Pons (tissue), 1 donor: ENCODE data around the gene CAMK1D.

ENCODE experiments used
- DNase-seq: peaks from one replicate; pipeline ENCODE4 v3.0.0-alpha.2; 2016; ENCODE audit warnings: low spot score

The CAMK1D gene

DNA sequence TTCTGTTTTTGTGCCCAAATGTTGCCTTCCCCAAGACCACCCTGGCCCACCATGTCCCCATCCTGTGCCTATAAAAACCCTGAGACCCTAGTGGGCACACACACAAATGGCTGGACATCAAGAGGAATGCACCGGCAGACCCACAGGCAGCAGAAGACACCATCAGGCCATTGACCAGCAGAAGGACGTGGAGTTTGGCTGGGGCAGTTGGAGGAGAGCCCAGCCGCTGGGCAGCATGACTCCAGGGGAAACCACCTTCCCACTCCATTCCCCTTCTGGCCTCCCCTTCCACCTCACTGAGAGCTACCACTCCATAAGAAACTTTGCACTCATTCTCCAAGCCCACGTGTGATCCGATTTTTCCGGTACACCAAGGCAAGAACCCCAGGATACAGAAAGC is 309.2 kb downstream of the CAMK1D start:
- no peak for DNase-seq

DNA sequence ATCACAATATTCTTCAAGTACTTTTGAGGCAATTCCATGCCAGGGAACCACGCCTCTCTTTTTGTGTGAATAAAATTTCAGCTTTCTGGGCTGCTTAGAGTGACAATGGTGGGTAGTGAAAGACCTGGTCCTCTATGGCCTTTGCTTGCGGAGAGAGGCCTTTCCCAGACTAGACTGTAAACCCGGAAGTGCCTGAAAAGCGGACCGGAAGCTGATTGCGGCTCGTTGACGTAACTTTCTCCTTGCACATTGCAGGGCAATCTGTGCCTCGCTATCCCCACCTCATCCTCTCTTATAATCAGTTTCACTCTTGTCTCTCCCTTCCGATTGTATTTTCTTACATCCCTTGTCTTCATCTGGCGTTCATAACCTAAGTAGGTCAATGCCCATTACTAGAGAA is 310.4 kb downstream of the CAMK1D start:
- DNase-seq: no peak

DNA sequence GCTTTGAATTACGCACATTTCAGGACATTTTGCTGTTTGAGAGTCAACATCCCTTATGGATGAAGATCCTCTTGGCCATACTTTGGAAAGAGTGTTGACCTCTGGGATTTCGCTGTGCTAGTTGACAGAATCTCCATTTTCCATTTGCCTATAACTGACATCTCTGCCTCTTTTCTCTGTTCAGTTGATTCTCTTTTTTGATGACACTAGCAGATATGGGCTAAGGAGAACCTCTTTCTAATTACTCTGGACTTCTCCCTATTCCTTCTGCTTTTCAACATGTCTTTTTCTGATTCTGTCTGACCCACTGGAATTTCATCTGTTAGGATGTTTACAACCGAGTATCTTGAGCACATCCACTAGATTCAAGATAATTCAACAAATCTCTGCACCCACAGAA is 311.5 kb downstream of the CAMK1D start:
- DNase-seq: no peak

DNA sequence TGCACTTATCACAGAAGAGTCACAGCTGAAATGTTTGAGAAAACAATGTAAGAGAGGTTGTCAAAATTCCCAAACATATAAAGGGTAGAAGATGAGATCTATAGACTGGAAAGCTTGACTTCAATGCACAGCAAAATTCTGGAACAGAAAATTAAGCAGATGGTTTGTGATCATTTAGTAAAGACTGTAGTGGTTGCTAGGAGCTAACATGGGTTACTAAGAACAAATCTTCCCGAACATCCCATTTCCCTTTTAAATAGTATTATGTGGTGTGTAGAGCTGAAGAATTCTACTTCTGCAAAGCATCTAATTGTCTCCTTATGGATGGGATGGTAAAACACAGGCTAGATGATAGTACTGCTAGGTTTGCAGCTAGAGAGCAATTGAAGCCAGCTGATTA is 312.3 kb downstream of the CAMK1D start:
- no peak for DNase-seq

DNA sequence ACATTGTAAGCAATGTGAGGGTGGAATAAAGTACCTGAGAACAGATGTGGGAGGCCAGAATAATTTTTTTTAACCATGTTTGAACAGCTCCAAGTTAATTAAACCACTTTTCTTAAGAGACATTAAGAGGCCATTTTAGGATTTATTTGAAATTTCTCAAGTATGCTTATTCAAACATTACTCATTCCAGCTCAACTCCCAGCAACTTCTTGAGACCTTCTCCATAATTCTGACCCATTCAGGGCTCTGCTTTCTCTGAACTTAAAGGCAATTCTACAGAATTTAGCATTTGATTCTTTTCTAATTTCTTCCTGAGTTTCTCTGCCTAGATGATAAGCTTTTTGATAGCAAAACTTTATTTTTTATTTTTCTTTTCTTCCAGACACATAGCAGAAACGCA is 314.5 kb downstream of the CAMK1D start:
- no peak for DNase-seq

DNA sequence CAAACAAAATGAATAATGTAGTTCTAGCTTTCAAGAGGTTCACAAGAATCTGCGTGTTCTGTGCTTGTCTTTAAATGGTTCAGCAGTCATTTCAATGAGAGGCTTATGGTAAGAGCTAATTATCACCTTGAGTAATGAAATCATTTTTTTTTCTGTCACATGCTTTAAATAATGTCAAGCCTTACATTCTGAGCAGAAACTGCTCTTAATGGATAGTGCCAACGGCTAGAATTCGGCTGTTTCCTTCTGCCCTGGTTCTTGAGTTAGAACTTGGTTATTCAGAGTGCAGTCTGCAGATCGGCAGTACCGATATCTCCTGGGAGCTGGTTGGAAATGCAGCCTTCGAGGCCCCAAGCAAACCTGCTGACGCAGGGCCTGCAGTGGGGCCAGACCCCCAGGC is 316.2 kb downstream of the CAMK1D start:
- no peak for DNase-seq

DNA sequence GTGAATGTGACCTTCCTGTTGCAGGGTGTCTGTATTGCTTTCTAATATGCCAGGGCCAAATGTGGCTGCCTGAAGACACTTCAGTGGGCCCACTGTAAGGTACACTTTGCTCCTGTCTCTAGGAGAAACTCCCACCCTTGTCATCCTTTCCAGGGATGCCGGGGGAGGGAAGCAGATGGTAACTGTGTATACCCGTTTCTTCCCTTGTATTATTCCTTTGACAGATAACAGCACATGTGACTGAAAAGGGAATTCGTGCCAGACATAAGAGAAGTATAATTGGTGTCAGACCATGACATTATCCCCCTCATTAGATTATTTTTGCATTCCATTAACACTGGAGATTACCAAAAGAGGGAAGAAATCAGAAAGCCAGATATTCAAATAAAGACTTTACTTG is 317.7 kb downstream of the CAMK1D start:
- no peak for DNase-seq

DNA sequence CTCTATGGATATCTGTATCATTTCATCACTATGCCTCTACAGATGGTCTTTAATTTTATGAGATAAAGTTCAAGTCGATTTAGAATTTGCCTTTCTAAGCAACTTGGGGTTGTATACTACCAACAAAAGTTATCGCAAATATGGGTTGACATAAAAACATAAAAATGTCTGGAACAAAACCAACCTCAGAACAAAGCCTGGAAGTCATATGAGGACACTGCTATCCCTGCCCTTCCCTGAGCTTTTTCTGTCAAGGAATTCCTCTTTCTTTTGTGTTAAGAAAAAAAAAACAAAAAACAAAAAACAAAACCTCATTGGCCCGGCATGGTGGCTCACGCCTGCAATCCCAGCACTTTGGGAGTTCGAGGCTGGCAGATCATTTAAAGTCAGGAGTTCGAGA is 319.3 kb downstream of the CAMK1D start:
- DNase-seq: no peak

DNA sequence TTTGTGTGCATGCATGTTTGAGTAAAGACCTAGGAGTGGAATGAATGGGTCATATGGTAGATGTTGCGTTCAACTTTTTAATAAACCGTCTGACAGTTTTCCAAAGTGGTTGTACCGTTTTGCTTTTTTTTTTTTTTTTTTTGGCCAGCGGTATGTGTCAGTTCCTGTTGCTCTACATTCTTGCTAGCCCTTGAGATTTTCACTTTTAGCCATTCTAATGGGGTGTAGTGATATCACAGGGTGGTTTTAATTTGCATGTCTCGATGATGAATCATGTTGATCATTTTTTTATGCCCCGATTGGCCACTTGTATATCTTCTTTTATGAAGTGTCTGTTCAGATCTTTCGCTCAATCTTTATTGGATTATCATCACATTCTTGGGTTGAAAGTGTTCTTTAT is 320.7 kb downstream of the CAMK1D start:
- no peak for DNase-seq

DNA sequence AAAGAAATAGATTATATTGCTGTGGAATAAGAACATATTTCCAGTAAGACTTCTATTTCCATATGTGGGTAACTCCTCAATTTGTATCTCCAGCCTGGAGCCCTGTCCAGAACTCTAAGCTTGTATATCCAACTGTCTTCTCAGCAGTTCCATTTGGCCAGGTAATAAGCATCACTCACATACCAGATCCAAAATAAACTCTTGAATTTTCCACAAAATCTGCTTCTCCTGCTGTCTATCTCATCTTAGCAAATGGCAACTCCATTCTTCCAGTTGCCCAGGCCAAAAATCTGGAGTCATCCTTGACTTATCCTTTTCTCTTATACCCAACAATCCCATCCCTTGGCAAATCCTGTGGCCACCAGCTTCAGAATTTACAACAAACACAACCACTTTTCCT is 325.8 kb downstream of the CAMK1D start:
- DNase-seq: peak; percentile 9

DNA sequence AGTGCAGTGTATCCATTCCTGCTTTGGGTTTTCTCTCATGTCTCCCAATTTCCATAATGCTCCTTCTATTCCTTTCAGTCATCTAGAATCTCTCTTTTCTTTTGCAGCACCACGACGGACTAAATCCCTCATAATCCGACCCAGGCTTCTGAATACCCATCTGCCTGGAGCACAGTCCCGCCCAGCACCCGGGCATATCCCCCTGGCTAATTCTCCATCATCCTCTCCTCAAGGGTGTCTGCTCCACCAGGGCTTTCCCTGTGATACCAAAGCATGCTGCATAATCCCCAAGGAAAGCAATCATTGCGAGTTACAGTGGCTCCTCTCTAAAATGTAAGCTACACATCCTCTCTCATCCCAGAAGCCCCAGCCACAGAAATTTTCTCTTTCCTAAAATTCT is 330.3 kb downstream of the CAMK1D start:
- no peak for DNase-seq

DNA sequence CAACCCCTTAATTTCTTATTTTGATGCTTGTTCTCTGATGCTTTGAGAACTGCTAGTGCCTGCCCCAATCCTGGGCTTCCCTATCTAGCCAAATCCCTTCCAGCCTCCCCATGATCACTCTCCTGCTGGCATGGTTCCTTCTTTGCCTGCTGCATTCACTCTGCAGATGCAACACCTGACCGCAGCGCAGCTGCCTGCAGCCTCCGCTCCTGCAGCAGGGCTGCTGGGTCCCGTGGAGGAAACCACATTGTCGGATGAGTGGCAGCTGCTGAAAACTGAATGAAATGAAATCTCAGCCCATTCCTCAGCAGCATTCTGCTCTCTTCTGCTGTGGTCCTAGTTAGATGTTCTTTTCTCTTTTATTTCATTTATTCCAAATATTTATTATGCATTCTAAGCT is 331.9 kb downstream of the CAMK1D start:
- no peak for DNase-seq

DNA sequence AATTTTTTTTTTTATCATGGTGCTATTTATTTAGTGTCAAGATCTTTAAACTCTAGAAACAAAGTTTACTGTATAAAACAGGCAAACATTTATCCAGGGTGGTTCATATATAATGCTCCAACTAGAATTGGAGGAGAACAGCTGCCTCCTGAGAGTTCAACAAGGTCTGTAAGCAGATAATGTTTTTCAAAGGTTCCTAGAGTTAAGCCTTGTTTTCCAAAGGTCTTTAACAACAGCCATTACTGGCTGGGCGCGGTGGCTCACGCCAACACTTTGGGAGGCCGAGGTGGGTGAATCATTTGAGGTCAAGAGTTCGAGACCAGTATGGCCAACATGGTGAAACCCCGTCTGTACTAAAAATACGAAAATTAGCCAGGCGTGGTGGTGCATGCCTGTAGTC is 335.4 kb downstream of the CAMK1D start:
- no peak for DNase-seq

DNA sequence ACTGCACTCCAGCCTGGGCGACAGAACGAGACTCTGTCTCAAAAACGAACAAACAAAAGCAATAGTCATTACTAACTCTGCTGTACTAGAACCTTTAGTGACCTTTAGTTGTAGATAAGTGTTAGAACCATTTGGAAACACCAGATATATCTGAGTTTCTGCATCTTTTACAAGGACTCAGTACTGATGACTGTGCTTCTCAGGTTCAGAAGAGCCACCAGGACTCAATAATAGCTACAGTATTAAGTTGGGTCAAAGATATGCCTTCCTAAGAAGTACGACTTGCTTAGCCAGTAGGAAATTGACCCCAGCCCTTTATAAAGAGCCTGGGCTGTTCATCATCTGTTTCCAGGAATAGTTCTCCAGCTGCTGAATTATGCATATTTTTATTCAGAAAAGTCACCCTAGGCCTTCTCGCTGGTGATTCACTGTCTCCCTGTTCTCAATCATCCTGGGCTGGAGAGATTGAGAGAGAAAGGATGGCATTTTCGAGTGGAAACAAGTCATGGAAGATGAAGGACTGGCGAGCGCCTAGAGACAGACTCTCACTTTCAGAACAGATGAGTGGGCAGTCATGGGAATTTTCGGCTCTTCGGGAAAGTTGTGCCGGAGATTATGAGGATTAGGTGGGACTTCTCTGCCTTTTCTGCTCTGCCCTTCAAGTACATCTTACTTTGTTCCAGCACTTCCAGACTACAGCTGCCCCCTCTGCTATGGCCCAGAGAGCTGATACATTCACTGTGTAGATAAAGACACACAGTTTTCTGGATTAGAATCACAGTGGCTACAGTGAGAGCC is 336.1 kb downstream of the CAMK1D start:
- no peak for DNase-seq

DNA sequence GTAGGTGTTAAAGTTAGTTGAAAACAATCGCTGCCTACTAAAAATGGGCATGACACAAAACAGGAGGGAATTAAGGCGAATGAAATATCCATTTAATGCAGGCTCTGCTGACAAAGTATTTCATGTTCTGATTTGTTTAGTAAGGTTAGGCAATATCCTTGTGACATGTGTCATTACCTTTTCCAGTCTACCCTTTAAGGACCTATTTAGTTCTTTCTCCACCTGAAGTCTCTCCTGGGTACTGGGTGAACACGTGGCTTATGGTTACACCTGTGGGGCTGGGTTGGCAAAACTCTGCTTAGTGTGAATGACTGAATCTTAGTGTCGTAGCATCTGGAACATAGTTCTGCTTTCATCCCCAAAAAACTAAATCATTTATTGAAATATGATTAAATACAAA is 338.6 kb downstream of the CAMK1D start:
- no peak for DNase-seq

DNA sequence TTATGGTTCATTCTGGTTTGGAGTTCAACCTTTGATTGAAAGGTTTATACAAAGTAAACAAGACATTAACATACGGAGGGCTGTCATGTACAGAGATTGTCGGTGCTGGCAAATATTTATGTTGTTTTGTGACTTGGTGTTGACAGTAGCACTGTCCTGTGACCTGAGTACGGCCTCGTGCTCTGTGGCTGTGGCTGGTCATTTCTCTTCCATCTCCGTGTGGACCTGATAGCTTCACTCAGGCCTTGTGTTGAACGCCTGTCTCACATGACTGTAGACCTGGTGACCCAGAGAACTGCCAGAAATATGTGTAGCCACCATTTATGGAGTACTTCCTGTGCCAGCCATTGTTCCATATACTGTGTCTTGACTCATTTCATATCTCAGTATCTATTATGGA is 340.5 kb downstream of the CAMK1D start:
- no peak for DNase-seq

DNA sequence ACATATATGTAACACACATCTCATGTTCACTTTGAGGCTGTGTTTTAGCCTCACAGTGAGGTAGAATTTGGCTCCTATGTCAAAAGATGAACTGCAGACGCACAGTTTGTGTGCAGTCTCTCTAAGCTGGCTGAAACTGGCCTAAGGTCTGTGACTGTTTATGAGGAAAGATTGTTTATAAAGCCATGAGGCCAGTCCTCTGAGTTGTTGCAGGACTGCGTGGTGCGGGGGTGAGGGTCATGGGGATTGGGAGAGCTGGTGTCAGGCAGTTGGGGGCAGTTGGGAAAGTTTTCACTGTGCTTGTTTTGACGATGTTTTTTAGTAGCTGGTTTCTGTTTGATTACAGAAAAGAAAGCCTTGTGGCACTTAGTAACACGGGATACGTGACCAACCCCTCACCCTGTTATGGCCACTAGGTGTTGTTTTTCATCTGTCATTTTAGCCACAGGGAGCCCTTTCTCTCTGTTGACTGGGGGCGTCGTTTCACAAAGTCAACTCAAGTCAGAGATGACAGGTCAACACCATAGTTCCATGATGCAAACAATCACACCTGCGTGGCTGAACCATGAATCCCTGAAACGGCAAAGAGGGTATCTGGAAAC is 341.3 kb downstream of the CAMK1D start:
- no peak for DNase-seq

DNA sequence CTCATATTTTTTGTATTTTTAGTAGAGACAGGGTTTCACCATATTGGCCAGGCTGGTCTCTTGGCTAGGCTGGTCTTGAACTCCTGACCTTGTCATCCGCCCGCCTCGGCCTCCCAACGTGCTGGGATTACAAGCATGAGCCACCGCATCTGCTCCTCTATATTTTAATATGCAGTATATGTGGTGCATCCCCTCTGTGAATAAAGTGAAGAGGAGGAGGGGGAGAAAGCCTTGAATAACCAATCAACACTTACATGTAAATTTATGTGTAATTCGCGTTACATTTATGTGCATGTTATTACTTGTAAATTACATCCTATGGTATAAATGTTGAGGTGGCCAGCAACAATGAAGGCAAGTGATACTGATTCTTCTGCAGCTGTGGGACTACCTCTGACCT is 342.2 kb downstream of the CAMK1D start:
- no peak for DNase-seq

DNA sequence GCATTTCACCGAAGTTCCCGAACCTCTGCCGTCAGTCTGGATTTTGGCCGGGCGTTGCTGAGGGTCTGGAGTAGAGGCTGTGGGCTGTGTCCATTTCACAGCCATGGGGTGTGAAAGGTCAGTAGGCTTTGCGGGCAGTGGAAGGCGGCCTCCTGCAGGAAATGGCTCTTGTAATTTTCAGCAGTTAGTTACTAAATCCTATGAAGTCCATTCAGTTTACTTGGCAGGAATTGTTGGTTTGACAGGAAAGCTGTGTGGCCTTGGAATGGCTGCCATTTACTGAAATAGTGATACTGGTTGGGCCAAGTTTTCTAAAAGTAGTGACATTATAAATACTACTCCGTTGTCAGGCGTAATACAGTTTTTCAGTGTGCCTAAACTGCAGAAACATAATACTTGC is 348.4 kb downstream of the CAMK1D start:
- DNase-seq: no peak

DNA sequence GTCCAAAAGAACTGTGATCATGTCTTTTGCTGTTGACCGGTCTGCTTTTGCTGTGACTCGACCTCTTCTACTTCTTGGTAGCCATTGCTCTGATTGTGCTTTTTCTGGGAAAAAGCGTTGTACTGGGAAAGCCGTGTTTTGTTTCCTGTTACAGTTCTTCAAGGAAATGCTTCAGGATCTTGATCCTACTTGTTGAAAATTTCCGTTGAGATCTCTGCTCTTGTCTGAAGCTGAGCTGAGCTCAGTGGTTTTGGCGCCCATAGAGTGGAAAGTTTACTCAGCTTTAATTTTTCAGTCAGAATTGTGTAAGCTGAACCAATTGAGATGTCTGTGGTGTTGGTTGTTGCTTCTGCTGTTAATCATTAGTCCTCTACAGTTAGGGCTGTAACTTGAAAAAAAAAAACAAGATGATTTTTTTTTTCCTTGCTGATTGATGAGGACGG is 349.9 kb downstream of the CAMK1D start:
- no peak for DNase-seq

DNA sequence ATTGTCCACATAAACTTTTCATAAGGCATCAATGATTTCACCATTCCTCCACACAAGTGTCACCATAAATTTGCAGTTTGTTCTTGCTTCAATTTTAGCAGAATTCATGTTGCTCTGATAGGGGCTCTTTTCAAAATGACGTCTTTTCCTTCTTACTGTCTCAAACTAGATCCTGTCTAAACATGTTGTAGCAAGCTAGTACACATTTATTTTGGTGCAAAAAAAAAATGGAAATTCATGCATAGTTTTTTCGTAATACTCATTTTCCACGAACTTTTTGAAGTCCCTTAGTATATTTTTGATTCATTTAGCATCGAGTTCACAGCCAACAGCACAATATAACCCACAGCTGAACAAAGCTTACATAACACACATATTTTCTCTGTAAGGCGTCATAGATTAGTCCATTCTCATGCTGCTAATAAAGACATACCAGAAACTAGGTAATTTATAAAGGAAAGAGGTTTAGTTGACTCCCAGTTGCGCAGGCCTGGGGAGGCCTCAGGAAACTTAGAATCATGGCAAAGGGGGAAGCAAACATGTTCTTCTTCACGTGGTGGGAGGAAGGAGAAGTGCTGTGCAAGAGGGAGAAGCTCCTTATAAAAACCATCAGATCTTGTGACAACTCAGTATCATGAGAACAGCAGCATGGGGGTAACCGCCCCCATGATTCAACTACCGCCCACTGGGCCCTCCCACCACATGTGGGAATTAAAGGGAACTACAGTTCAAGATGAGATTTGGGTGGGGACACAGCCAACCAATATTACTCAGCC is 350.6 kb downstream of the CAMK1D start:
- no peak for DNase-seq

DNA sequence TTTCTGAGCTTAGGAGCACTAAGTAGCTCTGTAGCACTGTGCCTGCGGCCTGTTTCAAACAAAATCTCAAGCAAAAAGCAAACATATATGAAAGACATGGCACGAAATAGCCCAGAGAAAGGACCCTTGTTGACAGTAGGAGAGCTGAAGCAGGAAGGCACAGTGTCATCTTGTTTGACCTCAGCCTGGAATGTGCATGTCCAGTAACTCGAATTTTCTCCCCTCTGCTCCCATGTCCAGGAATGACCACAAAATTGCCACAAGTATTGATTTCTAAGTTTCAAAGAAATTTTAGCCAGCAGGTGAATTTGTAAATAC is 351.2 kb downstream of the CAMK1D start:
- no peak for DNase-seq

DNA sequence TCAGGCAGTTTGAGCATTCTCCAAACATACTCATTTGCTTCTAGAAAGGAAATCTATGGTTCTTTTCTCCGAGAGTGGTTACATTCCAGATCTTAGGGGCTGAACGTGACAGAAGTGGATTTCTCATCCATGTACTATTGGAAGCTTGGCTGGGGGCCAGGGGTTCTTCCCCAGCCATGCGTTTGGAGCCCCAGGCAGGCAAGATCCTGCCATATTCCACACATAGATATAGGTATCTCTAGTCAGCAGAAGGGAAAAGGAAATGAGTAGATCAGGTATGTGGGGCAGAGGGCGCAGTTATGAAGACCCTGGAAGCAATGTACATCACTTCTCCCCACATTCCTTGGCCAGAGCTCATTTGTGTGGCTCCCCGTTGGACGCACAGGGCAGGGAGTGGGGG is 352.3 kb downstream of the CAMK1D start:
- DNase-seq: no peak
